ENCODE measurements around the gene CAPN10.

Gene CAPN10

GRCh38 chr2:240589850-240590525 is 3.5 kb downstream of the CAPN10 start:
- H3K9me3 Mint-ChIP-seq: no peaks in the 10 kb centered on the region
- H3K4me3 Mint-ChIP-seq: no peak overlapping the region
- H3K27me3 Mint-ChIP-seq (ENCODE audit: low read depth, poor library complexity): peaks cover 3% of the 10 kb centered on the region
- H3K36me3 Mint-ChIP-seq (ENCODE audit: low read depth): peaks cover 4% of the 10 kb centered on the region
- TF ChIP-seq CTCF (IDR thresholded peaks at IDR 0.05): no peak
- H3K4me1 Mint-ChIP-seq: peaks cover 29% of the 10 kb centered on the region
- H3K27ac Mint-ChIP-seq: no peak overlapping the region
- no peak for DNase-seq

- Mint-ChIP-seq H3K36me3 (ENCODE audit: low read depth) (peaks cover 4% of the 10 kb centered on the region), H3K4me1 (peaks cover 23% of the 10 kb centered on the region), H3K4me3 (no peak overlapping the region), H3K9me3 (no peaks in the 10 kb centered on the region), H3K27me3 (ENCODE audit: low read depth, poor library complexity) (peaks cover 3% of the 10 kb centered on the region), H3K27ac (no peak overlapping the region)
- DNase-seq: no peak
- TF ChIP-seq CTCF (IDR thresholded peaks at IDR 0.05): no peak
These were observed 4.2 kb downstream of the CAPN10 start for GRCh38 chr2:240590681-240591111.

- DNase-seq: no peak
- Mint-ChIP-seq H3K4me3 (no peak overlapping the region), H3K36me3 (ENCODE audit: low read depth) (peaks cover 4% of the 10 kb centered on the region), H3K27me3 (ENCODE audit: low read depth, poor library complexity) (peaks cover 3% of the 10 kb centered on the region), H3K9me3 (no peaks in the 10 kb centered on the region), H3K4me1 (peaks cover 19% of the 10 kb centered on the region), H3K27ac (no peak overlapping the region)
- no peak for TF ChIP-seq CTCF (IDR thresholded peaks at IDR 0.05)
These were observed 4.7 kb downstream of the CAPN10 start for GRCh38 chr2:240591226-240591625.

DNA sequence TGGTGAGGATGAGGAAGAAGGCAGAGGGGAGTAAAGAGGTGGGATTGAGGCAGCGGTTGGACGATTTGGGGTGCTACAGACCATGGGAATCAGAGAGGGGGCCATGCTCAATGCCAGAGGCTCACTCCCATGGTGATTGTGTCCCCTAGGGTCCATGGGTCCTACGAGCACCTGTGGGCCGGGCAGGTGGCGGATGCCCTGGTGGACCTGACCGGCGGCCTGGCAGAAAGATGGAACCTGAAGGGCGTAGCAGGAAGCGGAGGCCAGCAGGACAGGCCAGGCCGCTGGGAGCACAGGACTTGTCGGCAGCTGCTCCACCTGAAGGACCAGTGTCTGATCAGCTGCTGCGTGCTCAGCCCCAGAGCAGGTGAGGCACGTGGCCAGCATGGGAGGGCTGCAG is 5.2 kb downstream of the CAPN10 start:
- Mint-ChIP-seq H3K27me3 (ENCODE audit: low read depth, poor library complexity) (peaks cover 3% of the 10 kb centered on the region), H3K27ac (no peak overlapping the region), H3K4me1 (peaks cover 19% of the 10 kb centered on the region), H3K4me3 (no peak overlapping the region), H3K9me3 (no peaks in the 10 kb centered on the region), H3K36me3 (ENCODE audit: low read depth) (peaks cover 4% of the 10 kb centered on the region)
- TF ChIP-seq CTCF (IDR thresholded peaks at IDR 0.05): no peak
- DNase-seq: no peak

DNA sequence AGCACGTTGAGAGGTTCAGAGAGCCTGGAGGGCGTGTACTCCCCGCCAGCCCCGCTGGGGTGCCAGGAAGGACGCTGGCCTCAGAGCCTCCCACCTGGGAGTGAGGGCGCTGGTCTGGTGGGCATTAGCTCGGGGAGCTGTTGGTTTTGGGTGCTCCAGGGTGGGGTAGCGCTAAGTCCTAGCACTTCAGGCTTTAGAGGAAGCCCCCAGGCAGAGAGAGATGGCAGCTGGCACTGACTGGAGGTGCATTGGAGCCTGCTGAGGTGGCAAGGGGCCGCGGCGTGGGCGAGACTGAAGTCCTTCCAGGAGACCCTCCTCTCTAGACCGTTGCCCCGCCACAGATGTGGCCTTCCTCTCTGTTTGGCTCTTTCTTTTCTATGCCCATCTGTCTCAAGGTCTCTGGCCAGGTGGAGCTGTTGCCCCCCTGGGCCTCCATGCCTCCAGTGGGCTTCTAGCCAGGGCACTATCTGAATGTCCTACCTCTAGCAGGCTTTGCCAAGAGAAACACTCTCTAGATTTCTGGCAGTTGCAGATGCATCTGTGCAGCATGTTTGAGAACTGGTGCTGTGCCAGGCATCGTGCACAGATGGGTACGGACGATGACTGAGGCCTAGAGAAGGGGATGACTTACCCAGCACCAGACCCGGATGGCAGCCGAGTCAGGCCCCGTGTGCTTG is 6.6 kb downstream of the CAPN10 start:
- no peak for DNase-seq
- Mint-ChIP-seq H3K36me3 (ENCODE audit: low read depth) (peaks cover 4% of the 10 kb centered on the region), H3K4me1 (peaks cover 9% of the 10 kb centered on the region), H3K9me3 (no peaks in the 10 kb centered on the region), H3K27ac (no peak overlapping the region), H3K27me3 (ENCODE audit: low read depth, poor library complexity) (no peaks in the 10 kb centered on the region), H3K4me3 (no peak overlapping the region)
- no peak for TF ChIP-seq CTCF (IDR thresholded peaks at IDR 0.05)
